ENCODE data around the gene WDR45B.
A peak's percentile ranks its signal among the peaks of the same experiment; 100 is the strongest.

WDR45B gene

DNA sequence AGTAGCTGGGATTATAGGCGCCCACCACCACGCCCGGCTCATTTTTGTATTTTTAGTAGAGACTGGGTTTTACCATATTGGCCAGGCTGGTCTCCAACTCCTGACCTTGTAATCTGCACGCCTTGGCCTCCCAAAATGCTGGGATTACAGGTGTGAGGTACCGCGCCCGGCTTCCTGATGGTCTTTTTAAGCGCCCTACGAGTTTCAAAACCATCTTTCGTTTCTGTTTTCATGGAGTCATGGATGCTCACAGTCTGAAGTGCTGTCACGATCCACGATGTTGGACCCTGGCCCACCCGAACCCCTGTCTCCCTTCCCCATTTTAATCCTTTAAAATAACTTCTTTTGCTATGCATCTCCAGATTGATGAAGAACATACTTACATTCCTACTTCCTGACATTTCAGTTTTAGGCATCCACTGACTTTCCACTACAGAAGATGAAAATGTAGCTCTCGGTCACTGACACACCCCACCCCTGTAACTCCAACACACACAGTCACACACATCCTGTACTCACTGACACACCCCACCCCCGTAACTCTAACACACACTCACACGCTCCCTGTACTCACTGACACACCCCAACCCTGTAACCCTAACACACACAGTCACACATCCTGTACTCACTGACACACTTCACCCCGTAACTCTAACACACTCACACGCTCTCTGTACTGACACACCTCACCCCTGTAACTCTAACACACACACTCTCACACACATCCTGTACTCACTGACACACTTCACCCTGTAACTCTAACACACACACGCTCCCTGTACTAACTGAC, 22.6 kb upstream of the WDR45B start:
- no peak for ATAC-seq
- TF ChIP-seq ISL1 (CRISPR knock-in tag; IDR thresholded peaks at IDR 0.05) (no peak), TOX (CRISPR knock-in tag; IDR thresholded peaks at IDR 0.05; ENCODE audit: borderline replicate concordance) (no peak), SNAI2 (CRISPR knock-in tag; IDR thresholded peaks at IDR 0.05) (no peak)
- TF ChIP-seq, protein P1, sequence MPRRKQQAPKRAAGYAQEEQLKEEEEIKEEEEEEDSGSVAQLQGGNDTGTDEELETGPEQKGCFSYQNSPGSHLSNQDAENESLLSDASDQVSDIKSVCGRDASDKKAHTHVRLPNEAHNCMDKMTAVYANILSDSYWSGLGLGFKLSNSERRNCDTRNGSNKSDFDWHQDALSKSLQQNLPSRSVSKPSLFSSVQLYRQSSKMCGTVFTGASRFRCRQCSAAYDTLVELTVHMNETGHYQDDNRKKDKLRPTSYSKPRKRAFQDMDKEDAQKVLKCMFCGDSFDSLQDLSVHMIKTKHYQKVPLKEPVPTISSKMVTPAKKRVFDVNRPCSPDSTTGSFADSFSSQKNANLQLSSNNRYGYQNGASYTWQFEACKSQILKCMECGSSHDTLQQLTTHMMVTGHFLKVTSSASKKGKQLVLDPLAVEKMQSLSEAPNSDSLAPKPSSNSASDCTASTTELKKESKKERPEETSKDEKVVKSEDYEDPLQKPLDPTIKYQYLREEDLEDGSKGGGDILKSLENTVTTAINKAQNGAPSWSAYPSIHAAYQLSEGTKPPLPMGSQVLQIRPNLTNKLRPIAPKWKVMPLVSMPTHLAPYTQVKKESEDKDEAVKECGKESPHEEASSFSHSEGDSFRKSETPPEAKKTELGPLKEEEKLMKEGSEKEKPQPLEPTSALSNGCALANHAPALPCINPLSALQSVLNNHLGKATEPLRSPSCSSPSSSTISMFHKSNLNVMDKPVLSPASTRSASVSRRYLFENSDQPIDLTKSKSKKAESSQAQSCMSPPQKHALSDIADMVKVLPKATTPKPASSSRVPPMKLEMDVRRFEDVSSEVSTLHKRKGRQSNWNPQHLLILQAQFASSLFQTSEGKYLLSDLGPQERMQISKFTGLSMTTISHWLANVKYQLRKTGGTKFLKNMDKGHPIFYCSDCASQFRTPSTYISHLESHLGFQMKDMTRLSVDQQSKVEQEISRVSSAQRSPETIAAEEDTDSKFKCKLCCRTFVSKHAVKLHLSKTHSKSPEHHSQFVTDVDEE (CRISPR knock-in tag; IDR thresholded peaks at IDR 0.05): no peak
- TF ChIP-seq, protein P2, sequence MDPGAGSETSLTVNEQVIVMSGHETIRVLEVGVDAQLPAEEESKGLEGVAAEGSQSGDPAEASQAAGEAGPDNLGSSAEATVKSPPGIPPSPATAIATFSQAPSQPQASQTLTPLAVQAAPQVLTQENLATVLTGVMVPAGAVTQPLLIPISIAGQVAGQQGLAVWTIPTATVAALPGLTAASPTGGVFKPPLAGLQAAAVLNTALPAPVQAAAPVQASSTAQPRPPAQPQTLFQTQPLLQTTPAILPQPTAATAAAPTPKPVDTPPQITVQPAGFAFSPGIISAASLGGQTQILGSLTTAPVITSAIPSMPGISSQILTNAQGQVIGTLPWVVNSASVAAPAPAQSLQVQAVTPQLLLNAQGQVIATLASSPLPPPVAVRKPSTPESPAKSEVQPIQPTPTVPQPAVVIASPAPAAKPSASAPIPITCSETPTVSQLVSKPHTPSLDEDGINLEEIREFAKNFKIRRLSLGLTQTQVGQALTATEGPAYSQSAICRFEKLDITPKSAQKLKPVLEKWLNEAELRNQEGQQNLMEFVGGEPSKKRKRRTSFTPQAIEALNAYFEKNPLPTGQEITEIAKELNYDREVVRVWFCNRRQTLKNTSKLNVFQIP (CRISPR knock-in tag; IDR thresholded peaks at IDR 0.05; ENCODE audit: borderline replicate concordance, low read depth): no peak

DNA sequence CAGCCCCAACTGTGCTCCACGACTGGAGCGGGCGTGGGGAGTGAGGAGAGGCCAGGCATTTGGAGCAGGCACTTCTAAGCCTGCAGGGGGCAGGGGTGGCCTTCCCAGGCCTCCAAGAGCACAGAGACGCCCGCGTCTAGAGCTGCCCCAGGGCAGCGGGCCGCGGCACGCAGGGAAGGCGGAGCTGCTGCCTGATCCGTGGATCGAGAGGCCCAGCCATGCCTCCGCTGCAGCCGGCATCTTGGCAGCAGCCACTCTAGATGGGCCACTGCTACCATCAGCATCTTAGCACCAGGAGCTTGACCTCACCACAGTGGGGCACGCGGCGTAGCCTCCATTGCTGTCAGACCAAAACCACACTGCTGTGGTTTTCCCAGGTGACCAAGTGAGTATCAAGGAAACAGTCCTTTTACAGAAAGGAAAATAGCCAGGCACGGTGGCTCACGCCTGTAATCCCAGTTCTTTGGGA, 20.4 kb upstream of the WDR45B start:
- ATAC-seq: peak; percentile 95
- TF ChIP-seq SNAI2 (CRISPR knock-in tag; IDR thresholded peaks at IDR 0.05) (no peak), PPARA (CRISPR knock-in tag; IDR thresholded peaks at IDR 0.05; ENCODE audit: borderline replicate concordance) (no peak), ARNTL (CRISPR knock-in tag; IDR thresholded peaks at IDR 0.05; ENCODE audit: borderline replicate concordance, low read depth) (no peak), ZNF565 (CRISPR knock-in tag; conservative IDR thresholded peaks at IDR 0.05; ENCODE audit: low read depth) (no peak), CSDC2 (CRISPR knock-in tag; IDR thresholded peaks at IDR 0.05) (no peak), TOX (CRISPR knock-in tag; IDR thresholded peaks at IDR 0.05; ENCODE audit: borderline replicate concordance) (no peak), ZNF70 (CRISPR knock-in tag; IDR thresholded peaks at IDR 0.05) (no peak), OSR1 (CRISPR knock-in tag; IDR thresholded peaks at IDR 0.05) (no peak)
- TF ChIP-seq, protein P2 (CRISPR knock-in tag; IDR thresholded peaks at IDR 0.05; ENCODE audit: borderline replicate concordance, low read depth): no peak
- TF ChIP-seq, protein P3, sequence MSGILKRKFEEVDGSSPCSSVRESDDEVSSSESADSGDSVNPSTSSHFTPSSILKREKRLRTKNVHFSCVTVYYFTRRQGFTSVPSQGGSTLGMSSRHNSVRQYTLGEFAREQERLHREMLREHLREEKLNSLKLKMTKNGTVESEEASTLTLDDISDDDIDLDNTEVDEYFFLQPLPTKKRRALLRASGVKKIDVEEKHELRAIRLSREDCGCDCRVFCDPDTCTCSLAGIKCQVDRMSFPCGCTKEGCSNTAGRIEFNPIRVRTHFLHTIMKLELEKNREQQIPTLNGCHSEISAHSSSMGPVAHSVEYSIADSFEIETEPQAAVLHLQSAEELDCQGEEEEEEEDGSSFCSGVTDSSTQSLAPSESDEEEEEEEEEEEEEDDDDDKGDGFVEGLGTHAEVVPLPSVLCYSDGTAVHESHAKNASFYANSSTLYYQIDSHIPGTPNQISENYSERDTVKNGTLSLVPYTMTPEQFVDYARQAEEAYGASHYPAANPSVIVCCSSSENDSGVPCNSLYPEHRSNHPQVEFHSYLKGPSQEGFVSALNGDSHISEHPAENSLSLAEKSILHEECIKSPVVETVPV (CRISPR knock-in tag; IDR thresholded peaks at IDR 0.05): no peak

DNA sequence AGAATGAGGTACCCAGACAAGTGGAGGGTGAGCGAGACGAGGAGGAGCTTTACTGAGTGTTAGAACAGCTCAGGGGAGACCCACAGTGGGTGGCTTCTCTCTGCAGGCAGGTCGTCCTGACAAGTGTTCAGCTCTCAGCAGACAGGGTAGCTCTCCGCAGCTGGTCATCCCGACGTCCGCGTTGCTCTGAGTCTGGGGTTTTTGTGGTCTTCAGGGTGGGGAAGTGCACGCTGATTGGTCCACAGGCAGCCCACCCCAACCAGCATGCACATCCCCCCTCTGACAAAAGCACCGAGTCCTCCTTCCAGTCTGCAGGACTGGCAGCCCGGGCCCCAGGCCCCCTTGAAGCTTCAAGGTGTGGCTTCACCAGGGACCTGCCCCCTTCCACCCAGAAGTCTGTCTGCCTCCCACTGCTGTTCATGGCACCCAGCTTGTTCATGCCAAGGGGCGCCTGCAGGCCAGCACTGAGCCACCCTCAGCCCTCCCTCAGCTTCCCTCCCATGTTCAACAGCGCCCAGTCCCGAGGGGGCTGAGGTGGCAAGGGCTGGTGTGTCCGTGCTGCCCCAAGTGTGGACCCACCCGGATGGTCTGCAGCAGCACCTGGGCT, 19.9 kb upstream of the WDR45B start:
- peak; percentile 29 for ATAC-seq
- no peak for TF ChIP-seq ZC3H10 (CRISPR knock-in tag; IDR thresholded peaks at IDR 0.05)
- no peak for TF ChIP-seq TOX (CRISPR knock-in tag; IDR thresholded peaks at IDR 0.05; ENCODE audit: borderline replicate concordance)
- TF ChIP-seq OSR1 (CRISPR knock-in tag; IDR thresholded peaks at IDR 0.05): no peak
- no peak for TF ChIP-seq ZNF8 (CRISPR knock-in tag; IDR thresholded peaks at IDR 0.05)
- TF ChIP-seq RARB (CRISPR knock-in tag; IDR thresholded peaks at IDR 0.05): no peak
- TF ChIP-seq, protein P4, sequence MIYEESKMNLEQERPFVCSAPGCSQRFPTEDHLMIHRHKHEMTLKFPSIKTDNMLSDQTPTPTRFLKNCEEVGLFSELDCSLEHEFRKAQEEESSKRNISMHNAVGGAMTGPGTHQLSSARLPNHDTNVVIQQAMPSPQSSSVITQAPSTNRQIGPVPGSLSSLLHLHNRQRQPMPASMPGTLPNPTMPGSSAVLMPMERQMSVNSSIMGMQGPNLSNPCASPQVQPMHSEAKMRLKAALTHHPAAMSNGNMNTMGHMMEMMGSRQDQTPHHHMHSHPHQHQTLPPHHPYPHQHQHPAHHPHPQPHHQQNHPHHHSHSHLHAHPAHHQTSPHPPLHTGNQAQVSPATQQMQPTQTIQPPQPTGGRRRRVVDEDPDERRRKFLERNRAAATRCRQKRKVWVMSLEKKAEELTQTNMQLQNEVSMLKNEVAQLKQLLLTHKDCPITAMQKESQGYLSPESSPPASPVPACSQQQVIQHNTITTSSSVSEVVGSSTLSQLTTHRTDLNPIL (CRISPR knock-in tag; IDR thresholded peaks at IDR 0.05; ENCODE audit: low read depth): no peak

DNA sequence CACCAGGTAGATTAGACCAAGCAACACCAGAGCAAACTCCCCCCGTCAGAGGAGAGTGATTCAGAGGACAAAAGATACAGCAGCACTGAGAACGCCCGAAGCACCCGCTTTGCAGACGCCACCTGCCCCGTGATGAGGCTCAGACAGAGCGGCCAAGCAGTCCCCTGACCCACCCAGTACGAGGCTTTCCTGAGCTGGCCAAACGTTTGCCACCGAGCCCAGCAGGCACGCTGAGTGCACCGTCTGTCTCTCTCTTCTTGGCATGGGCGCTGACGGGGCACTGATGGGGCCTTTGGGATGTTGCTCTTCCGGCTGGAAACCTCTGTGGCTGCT, 19.4 kb upstream of the WDR45B start:
- ATAC-seq: no peak
- TF ChIP-seq BACH2 (CRISPR knock-in tag; IDR thresholded peaks at IDR 0.05; ENCODE audit: borderline replicate concordance): no peak
- no peak for TF ChIP-seq ZNF565 (CRISPR knock-in tag; conservative IDR thresholded peaks at IDR 0.05; ENCODE audit: low read depth)
- TF ChIP-seq RARB (CRISPR knock-in tag; IDR thresholded peaks at IDR 0.05): no peak
- TF ChIP-seq, protein P1 (CRISPR knock-in tag; IDR thresholded peaks at IDR 0.05): no peak
- no peak for TF ChIP-seq ZFP3 (CRISPR knock-in tag; IDR thresholded peaks at IDR 0.05)
- no peak for TF ChIP-seq OSR1 (CRISPR knock-in tag; IDR thresholded peaks at IDR 0.05)
- TF ChIP-seq, protein P4 (CRISPR knock-in tag; IDR thresholded peaks at IDR 0.05; ENCODE audit: low read depth): no peak
- TF ChIP-seq TCF4 (CRISPR knock-in tag; IDR thresholded peaks at IDR 0.05; ENCODE audit: borderline replicate concordance): no peak
- no peak for TF ChIP-seq ZNF70 (CRISPR knock-in tag; IDR thresholded peaks at IDR 0.05)
- TF ChIP-seq ZFP30 (CRISPR knock-in tag; IDR thresholded peaks at IDR 0.05): no peak
